SK-N-SH (cell line): ENCODE measurements around the gene PPP1R3C. TPM values are rescaled to one million over a fixed set of nuclear protein-coding genes. Genes with fewer than 3 reads are reported as not detected.

Source experiments
- CTCF ChIA-PET: fragments of 300-600, 350-600 bp; formaldehyde crosslinking; extraction: SDS; loops from one replicate; lab custom pipeline; 2021; lab: Yijun Ruan, JAX
- POLR2A ChIA-PET: fragments of 350-600 bp; sonication (Branson Sonifier 250); formaldehyde crosslinking; extraction: SDS; loops from one replicate; lab custom pipeline; 2020; ENCODE audit warnings: antibody characterized with exemption, inconsistent platforms; lab: Yijun Ruan, JAX
- DNase-seq: peaks from one replicate; pipeline ENCODE4 v3.0.0; 2012
- H2AFZ ChIP-seq: fragments of 200-600 bp; sonication (generic); 2 replicates; pipeline ENCODE4 v1.8.1; 2016; ENCODE audit warnings: antibody characterized with exemption, mild to moderate bottlenecking, low read depth
- H3F3A ChIP-seq: fragments of 200-600 bp; sonication (generic); replicated peaks from 2 replicates; pipeline ENCODE3; 2016; ENCODE audit warnings: antibody characterized with exemption, mild to moderate bottlenecking; ENCODE audit not compliant: insufficient read depth
- H3K27ac ChIP-seq, 2 experiments: fragments of 200-500 bp in 1 of 2; fragments of 200-600 bp in 1 of 2; sonication (Bioruptor generic) in 1 of 2; sonication (generic), shearing (Covaris generic) in 1 of 2; 2 replicates each; pipeline versions ENCODE4 v1.5.1 to v1.6.1; 2014 to 2016; ENCODE audit warnings: low read depth in 2 of 2, inconsistent platforms in 1 of 2, low read length in 1 of 2, mild to moderate bottlenecking in 1 of 2, mixed read lengths in 1 of 2
- H3K27me3 ChIP-seq: fragments of 200-600 bp; sonication (generic), shearing (Covaris generic); 2 replicates; pipeline ENCODE4 v1.6.1; 2016; ENCODE audit warnings: mixed run types; ENCODE audit not compliant: insufficient read depth
- H3K36me3 ChIP-seq, 2 experiments: fragments of 200-500 bp in 1 of 2; fragments of 200-600 bp in 1 of 2; sonication (Bioruptor generic) in 1 of 2; sonication (generic) in 1 of 2; replicated peaks in 1 of 2; 2 replicates each; pipeline versions ENCODE3 to v1.5.1; 2014 to 2016; ENCODE audit warnings: low read length in 1 of 2, mild to moderate bottlenecking in 1 of 2; ENCODE audit not compliant: insufficient read depth in 2 of 2, control insufficient read depth in 1 of 2
- H3K4me1 ChIP-seq, 2 experiments: fragments of 200-500 bp in 1 of 2; fragments of 200-600 bp in 1 of 2; sonication (Bioruptor generic) in 1 of 2; sonication (generic), shearing (Covaris generic) in 1 of 2; 2 replicates each; pipeline versions ENCODE4 v1.5.1 to v1.6.1; 2014 to 2016; ENCODE audit warnings: low read depth in 1 of 2, low read length in 1 of 2, mixed run types in 1 of 2; ENCODE audit not compliant: insufficient read depth in 2 of 2, control insufficient read depth in 1 of 2
- H3K4me2 ChIP-seq: fragments of 200-600 bp; sonication (generic), shearing (Covaris generic); 2 replicates; pipeline ENCODE4 v1.6.1; 2017; ENCODE audit warnings: mixed run types
- H3K4me3 ChIP-seq, 2 experiments: fragments of 200-500 bp in 1 of 2; fragments of 200-600 bp in 1 of 2; sonication (Bioruptor generic) in 1 of 2; sonication (generic), shearing (Covaris generic) in 1 of 2; 2 replicates each; pipeline versions ENCODE4 v1.5.1 to v1.8.1; 2014 to 2016; ENCODE audit warnings: low read depth in 2 of 2, inconsistent platforms in 1 of 2, low read length in 1 of 2, mild to moderate bottlenecking in 1 of 2, mixed read lengths in 1 of 2, moderate library complexity in 1 of 2
- H3K79me2 ChIP-seq: fragments of 200-600 bp; sonication (generic); 2 replicates; pipeline ENCODE4 v1.8.1; 2017; ENCODE audit warnings: mild to moderate bottlenecking; ENCODE audit not compliant: insufficient read depth
- H3K9ac ChIP-seq: fragments of 200-600 bp; sonication (generic); 2 replicates; pipeline ENCODE4 v1.6.1; 2017; ENCODE audit warnings: mixed run types
- H3K9me2 ChIP-seq: fragments of 200-600 bp; sonication (generic); 2 replicates; pipeline ENCODE4 v1.6.1; 2017; ENCODE audit warnings: mixed run types
- H3K9me3 ChIP-seq: fragments of 200-600 bp; sonication (generic); 2 replicates; pipeline ENCODE4 v1.6.1; 2017; ENCODE audit warnings: mixed run types, mild to moderate bottlenecking, moderate library complexity
- H4K20me1 ChIP-seq: fragments of 200-600 bp; sonication (generic); 2 replicates; pipeline ENCODE4 v1.6.1; 2017; ENCODE audit warnings: mild to moderate bottlenecking, mixed run types; ENCODE audit not compliant: insufficient read depth
- EP300 ChIP-seq, 2 experiments: IDR thresholded peaks; 2 replicates each; pipeline versions ENCODE4 v1.4.0 to v1.6.1; 2012; ENCODE audit warnings: borderline replicate concordance in 1 of 2, low read depth in 1 of 2, low read length in 1 of 2
- EZH2phosphoT487 ChIP-seq: fragments of 200-600 bp; sonication (generic); IDR thresholded peaks from 2 replicates; pipeline ENCODE4 v1.6.1; 2017; ENCODE audit warnings: low read depth, mixed run types, mild to moderate bottlenecking, antibody characterized with exemption, moderate library complexity, borderline replicate concordance
- FOSL2 ChIP-seq: IDR thresholded peaks from 2 replicates; pipeline ENCODE4 v1.4.0; 2012; ENCODE audit warnings: low read depth, mild to moderate bottlenecking, moderate library complexity, borderline replicate concordance
- FOXJ3 ChIP-seq: sonication (generic); formaldehyde crosslinking; IDR thresholded peaks from 2 replicates; pipeline ENCODE4 v1.5.1; 2020; ENCODE audit warnings: mild to moderate bottlenecking, missing genetic modification reagents
- FOXM1 ChIP-seq: IDR thresholded peaks from 2 replicates; pipeline ENCODE4 v1.4.0; 2012; ENCODE audit warnings: low read depth, mild to moderate bottlenecking
- GATA2 ChIP-seq: sonication (generic); formaldehyde crosslinking; IDR thresholded peaks from 2 replicates; pipeline ENCODE4 v1.5.0; 2020; ENCODE audit warnings: mild to moderate bottlenecking, missing genetic modification reagents
- NFIC ChIP-seq: IDR thresholded peaks from 2 replicates; pipeline ENCODE4 v1.4.0; 2012; ENCODE audit warnings: borderline replicate concordance
- POLR2AphosphoS5 ChIP-seq: IDR thresholded peaks from 2 replicates; pipeline ENCODE4 v1.6.1; 2012; ENCODE audit warnings: low read depth, low read length
- RAD21 ChIP-seq: IDR thresholded peaks from 2 replicates; pipeline ENCODE4 v1.6.1; 2012; ENCODE audit warnings: mild to moderate bottlenecking, low read length
- RFX5 ChIP-seq: IDR thresholded peaks from 2 replicates; pipeline ENCODE4 v1.6.1; 2012; ENCODE audit warnings: mild to moderate bottlenecking, improper control_type of control experiment, low read length
- RXRA ChIP-seq: IDR thresholded peaks from 2 replicates; pipeline ENCODE4 v1.4.0; 2012; ENCODE audit warnings: low read depth, mild to moderate bottlenecking, borderline replicate concordance
- TAF1 ChIP-seq: IDR thresholded peaks from 2 replicates; pipeline ENCODE4 v1.6.1; 2012; ENCODE audit warnings: low read depth, mild to moderate bottlenecking, low read length, moderate library complexity, borderline replicate concordance
- TCF12 ChIP-seq: IDR thresholded peaks from 2 replicates; pipeline ENCODE4 v1.4.0; 2012
- YY1 ChIP-seq: IDR thresholded peaks from 2 replicates; pipeline ENCODE4 v1.4.0; 2012; ENCODE audit warnings: low read depth, mild to moderate bottlenecking
- WGBS: methylation state at CpG from one replicate; pipeline ENCODE4 v1.1.6; 2017; ENCODE audit warnings: low lambda C conversion rate; 5-methylcytosine and 5-hydroxymethylcytosine counted together
- polyA plus RNA-seq, 3 experiments: library from polyadenylated mRNA; depleted of rRNA; stranded (reverse); fragments of >200 nt; gene quantifications; 2 replicates each; pipeline ENCODE4 v1.2.3, GENCODE V29; 2012
- TF ChIP-seq, protein P1 (sequence below): fragments of 200-600 bp; sonication (generic); IDR thresholded peaks from 2 replicates; pipeline ENCODE4 v1.6.1; 2017; ENCODE audit warnings: antibody characterized with exemption, mild to moderate bottlenecking, moderate library complexity
- TF ChIP-seq, protein P2 (sequence below): fragments of 150-350 bp; IDR thresholded peaks from 2 replicates; pipeline ENCODE4 v1.6.1; 2017; ENCODE audit warnings: antibody characterized with exemption, low read length, low read depth, borderline replicate concordance

Gene PPP1R3C
- polyA plus RNA-seq, 1 of the 3 experiments (the other 2 are of a cell fraction), result 9.0 TPM

DNA sequence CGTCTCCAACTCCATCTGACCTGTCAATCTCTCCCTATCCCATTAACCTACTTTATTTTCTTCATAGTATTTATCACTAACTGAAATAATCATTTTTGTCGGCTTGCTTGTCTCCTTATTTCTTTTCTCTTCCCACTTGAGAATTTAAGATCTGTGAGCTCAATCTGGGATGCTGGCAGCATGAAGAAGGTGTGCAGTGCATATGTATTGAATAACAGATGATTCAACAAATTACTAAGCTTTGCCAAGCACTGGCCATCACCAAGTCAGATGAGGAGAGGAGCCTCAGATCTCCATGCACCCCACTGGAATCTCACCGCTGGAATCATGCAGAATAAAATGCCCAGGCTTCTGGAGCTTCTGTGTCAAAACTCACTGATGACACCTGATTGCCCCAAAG is 47.6 kb upstream of the PPP1R3C start:
- TF ChIP-seq NFIC (peak; percentile 41; the same call in 1 of the 2 replicates), FOXJ3 (no peak), FOSL2 (peak; percentile 42; the same call in 1 of the 2 replicates), YY1 (no peak), FOXM1 (no peak), TCF12 (peak; percentile 45; the same call in 1 of the 2 replicates), EZH2phosphoT487 (no peak), RAD21 (no peak), POLR2AphosphoS5 (no peak), EP300 (IDR thresholded peaks at IDR 0.05; ENCODE audit: borderline replicate concordance in 1 of 2, low read depth in 1 of 2, low read length in 1 of 2) (no peak), RXRA (no peak)
- TF ChIP-seq, protein P1, sequence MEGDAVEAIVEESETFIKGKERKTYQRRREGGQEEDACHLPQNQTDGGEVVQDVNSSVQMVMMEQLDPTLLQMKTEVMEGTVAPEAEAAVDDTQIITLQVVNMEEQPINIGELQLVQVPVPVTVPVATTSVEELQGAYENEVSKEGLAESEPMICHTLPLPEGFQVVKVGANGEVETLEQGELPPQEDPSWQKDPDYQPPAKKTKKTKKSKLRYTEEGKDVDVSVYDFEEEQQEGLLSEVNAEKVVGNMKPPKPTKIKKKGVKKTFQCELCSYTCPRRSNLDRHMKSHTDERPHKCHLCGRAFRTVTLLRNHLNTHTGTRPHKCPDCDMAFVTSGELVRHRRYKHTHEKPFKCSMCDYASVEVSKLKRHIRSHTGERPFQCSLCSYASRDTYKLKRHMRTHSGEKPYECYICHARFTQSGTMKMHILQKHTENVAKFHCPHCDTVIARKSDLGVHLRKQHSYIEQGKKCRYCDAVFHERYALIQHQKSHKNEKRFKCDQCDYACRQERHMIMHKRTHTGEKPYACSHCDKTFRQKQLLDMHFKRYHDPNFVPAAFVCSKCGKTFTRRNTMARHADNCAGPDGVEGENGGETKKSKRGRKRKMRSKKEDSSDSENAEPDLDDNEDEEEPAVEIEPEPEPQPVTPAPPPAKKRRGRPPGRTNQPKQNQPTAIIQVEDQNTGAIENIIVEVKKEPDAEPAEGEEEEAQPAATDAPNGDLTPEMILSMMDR, result no peak
- TF ChIP-seq, protein P2, sequence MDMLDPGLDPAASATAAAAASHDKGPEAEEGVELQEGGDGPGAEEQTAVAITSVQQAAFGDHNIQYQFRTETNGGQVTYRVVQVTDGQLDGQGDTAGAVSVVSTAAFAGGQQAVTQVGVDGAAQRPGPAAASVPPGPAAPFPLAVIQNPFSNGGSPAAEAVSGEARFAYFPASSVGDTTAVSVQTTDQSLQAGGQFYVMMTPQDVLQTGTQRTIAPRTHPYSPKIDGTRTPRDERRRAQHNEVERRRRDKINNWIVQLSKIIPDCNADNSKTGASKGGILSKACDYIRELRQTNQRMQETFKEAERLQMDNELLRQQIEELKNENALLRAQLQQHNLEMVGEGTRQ, result no peak

DNA sequence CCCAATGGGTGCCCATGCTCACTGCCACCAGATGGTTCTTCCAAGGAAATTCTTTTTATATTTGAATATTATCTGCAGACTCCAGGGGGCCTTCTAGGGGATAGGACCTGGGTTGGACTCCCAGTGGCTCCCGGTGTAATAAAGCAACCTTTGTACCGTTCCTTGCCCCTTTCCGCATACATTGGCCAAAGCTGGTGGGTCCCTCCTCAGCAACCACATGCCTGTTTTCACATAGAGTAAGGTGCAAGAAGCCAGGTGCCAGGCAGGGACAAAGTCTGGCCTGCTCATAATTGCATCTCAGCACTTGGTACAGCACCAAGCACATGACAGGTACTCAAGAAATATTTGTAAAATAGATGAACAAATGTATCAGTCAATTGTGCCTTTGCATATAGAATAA is 46.4 kb upstream of the PPP1R3C start:
- no peak overlapping the region for H2AFZ ChIP-seq
- TF ChIP-seq NFIC (no peak), YY1 (no peak), EP300 (IDR thresholded peaks at IDR 0.05; ENCODE audit: borderline replicate concordance in 1 of 2, low read depth in 1 of 2, low read length in 1 of 2) (no peak), TAF1 (no peak), GATA2 (CRISPR knock-in tag) (no peak), FOXJ3 (no peak), RFX5 (no peak)
- no peaks in the 10 kb centered on the region for H3K27me3 ChIP-seq
- H3K4me1 ChIP-seq, result peaks cover 5 to 11% of the 10 kb centered on the region in 2 experiments; a peak in 3 of 4 replicates
- H3K9me2 ChIP-seq, result no peaks in the 10 kb centered on the region
- WGBS, result 87% methylated on average over 3 of the region's 3 CpGs
- no peak overlapping the region for H3K4me3 ChIP-seq
- H3K9me3 ChIP-seq, result no peaks in the 10 kb centered on the region
- no peak overlapping the region for H3K27ac ChIP-seq
- POLR2A ChIA-PET, result no interaction called here
- CTCF ChIA-PET, result interaction anchor here (1.1 to 1.4 kb wide), 3 partner anchors 10 to 45 kb away, joined by 3 to 5 read pairs (median 4); no protein-coding TSS in a partner anchor
- H3F3A ChIP-seq, result peaks cover 7% of the 10 kb centered on the region
- H3K4me2 ChIP-seq, result no peak overlapping the region
- no peaks in the 10 kb centered on the region for H4K20me1 ChIP-seq
- DNase-seq, result no peak
- H3K79me2 ChIP-seq, result no peaks in the 10 kb centered on the region
- H3K36me3 ChIP-seq, result no peaks in the 10 kb centered on the region
- no peak overlapping the region for H3K9ac ChIP-seq

More for the DNA sequence above, 47.6 kb upstream of the PPP1R3C start:
- Histone ChIP-seq H3K4me1 (peaks cover 5 to 11% of the 10 kb centered on the region in 2 experiments; a peak in 3 of 4 replicates), H3K79me2 (no peaks in the 10 kb centered on the region), H3K4me3 (no peak overlapping the region), H3K27ac (no peak overlapping the region), H3K4me2 (no peak overlapping the region), H3K9me3 (no peaks in the 10 kb centered on the region), H3K9ac (no peak overlapping the region), H4K20me1 (no peaks in the 10 kb centered on the region), H3K27me3 (no peaks in the 10 kb centered on the region), H3K36me3 (no peaks in the 10 kb centered on the region), H3F3A (peaks cover 7% of the 10 kb centered on the region), H2AFZ (no peak overlapping the region), H3K9me2 (no peaks in the 10 kb centered on the region)
- ChIA-PET CTCF (interaction anchor here (1.4 kb wide), 3 partner anchors 9 to 45 kb away, joined by 3 to 6 read pairs (median 5); no protein-coding TSS in a partner anchor), POLR2A (no interaction called here)
- 93% methylated on average over 3 of the region's 3 CpGs for WGBS
- DNase-seq, result no peak
